NCI-H510A treated with DMSO at 0.1 percent for 48 hours (cell line): ENCODE results near the gene COX19.
"Not testable (repeated sequence)": the region's sequence is repeated elsewhere in the genome, so short reads cannot be mapped to it uniquely, and the experiment has no call there.

Source experiments
- DNase-seq: peaks from one replicate; lab custom pipeline; 2025; lab: John Stamatoyannopoulos, UW

Gene COX19

DNA sequence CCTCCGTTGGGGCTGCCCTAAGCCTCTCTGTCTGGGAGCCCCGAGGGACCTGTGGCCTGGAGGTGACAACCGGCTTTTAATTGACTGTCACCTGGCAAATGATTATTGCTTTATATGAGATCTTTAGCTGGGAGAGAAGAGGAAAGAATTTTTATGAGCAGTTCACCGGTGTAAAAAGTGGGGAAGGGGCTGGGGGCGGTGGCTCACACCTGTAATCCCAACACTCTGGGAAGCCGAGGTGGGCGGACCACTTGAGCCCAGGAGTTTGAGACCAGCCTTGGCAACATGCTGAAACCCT lies 2.6 kb upstream of the COX19 start:
- no peak for DNase-seq

DNA sequence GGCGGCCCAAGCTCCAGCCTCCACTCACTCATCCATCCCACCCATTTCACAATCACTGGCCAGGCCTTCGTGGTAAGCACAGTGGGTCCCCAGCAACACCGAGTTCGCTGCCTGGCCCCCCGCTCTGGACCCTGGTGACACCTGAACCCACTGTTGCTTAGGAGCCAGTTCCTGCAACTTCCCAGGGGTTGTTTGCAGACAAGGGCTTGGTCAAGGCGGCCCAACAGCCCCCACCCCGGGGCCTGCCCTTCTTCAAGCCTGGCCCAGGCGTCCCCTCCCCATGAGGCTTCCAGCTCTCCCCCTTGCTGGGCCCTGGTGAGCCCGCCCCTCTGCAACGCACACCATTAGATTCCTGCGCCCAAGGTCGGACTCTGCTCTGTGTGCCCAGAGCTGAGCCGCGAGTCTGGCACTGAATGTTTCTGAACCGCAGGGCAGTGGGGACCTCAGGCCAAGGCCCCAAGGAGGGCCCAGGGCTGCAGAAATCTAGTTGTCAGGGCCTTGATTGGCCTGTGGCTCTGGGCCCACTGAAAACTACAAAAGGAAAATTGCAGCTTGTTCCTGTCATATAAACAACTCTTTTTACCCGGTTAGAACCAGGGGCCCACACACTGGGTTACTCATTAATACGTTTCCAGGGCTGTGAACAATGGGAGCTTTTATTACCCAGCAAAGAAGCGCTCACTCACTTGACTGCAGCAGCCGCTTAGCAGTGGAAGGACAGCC lies 2.1 kb upstream of the COX19 start:
- no peak for DNase-seq

DNA sequence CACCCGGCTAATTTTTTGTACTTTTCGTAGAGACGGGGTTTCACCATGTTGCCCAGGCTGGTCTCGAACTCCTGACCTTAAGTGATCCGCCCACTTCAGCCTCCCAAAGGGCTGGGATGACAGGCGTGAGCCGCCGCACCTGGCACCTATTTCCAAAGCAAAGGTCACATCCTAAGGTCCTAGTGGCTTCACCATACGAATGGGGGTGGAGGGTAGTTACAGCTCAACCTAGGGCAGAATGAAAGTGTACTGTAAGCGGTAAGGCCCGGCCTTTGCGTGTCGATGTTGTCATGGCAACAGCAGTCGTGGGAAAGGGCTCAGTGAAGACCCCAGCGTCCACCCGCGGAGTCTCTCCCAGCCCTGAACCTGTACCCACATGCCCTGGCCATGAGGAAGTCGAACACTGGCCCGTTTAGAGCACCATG lies 1.6 kb upstream of the COX19 start:
- no peak for DNase-seq

DNA sequence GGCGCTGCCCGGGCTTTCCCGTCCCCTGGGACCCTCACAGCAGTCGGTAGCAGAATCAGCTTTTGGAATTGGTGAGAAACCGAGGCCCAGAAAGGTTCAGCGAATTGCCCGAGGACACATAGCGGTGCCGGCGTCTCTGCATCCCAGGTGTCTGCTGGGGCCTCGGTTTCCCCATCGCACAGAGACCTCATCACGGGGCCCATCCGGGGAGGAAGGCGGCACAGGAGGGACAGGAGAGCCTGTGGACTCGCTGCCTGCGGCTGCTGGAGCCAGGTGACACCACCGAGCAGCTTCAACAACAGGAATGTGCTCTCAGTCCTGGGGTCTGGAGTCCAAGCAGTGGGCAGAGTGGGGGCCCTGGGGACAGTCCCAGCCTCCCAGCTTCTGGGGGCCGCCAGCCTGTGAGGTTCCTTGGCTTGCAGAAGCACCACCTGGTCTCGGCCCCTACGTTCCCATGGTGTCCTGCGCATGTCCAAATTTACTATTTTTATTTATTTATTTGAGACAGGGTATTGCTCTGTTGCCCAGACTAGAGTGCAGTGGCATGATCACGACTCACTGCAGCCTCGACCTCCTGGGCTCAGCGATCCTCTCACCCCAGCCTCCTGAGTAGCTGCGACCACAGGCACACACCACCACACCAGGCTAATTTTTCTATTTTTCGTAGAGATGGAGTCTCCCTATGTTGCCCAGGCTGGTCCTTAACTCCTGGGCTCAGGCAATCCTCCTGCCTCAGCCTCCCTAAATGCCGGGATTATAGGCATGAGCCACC lies 539 bp upstream of the COX19 start:
- no peak for DNase-seq

DNA sequence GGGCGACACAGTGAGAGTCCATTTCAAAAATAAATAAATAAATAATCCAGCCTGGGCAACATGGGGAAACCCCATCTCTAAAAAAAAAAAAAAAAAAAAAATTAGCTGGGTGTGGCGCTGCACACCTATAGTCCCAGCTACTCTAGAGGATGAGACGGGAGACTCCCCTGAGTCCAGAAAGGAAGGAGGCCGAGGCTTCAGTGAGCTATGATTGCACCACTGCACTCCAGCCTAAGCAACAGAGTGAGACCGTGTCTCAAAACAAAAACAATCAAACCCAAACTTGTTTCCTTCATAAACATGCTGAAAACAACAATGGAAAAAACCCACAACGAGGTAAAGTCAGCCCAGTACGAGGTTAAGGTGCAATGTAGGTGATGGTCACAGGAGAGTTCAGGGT lies 1.2 kb downstream of the COX19 start:
- no peak for DNase-seq

DNA sequence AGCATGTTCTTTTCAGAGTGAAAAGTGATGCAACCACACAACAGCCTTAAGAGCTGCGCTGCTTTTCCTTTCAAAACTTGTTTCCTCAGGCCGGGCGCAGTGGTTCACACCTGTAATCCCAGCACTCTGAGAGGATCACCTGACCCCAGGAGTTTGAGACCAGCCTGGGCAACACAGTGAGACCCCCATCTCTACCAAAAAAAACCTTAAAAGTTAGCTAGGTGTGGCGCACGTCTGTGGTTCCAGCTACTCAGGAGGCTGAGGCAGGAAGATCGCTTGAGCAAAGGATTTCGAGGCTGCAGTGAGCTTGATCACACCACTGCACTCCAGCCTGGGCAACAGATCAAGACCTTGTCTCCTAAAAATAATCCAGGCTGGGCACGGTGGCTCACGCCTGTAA lies 2.0 kb downstream of the COX19 start:
- no peak for DNase-seq

DNA sequence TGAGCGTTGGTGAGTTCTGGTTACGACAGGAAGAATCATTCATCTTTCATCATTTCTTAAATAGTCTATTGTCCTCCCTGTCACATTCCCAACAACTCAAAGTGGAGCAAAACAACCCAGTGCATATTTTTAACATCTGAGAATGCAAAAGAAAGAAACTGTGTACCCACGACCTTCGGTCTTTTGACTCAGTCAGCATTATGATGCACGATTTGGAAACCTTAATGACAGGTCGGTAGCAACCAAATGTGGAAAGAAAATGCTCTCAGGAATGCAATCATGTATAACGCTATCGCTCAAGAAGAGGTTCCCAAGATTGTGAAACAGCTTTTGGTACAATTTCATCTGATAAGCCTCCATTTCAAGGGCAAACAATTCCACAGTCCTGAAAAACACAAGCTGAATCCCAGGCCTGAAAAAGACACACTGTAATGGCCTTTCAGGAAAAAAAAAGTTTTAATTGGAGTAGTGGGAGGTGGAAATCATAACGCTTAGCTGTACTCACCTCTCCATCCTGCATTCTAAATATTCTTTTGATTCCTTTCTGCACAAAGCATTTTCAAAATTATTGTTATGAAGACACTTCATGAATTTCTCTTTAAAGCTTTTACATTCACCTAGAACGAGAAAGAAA lies 2.6 kb downstream of the COX19 start:
- no peak for DNase-seq

DNA sequence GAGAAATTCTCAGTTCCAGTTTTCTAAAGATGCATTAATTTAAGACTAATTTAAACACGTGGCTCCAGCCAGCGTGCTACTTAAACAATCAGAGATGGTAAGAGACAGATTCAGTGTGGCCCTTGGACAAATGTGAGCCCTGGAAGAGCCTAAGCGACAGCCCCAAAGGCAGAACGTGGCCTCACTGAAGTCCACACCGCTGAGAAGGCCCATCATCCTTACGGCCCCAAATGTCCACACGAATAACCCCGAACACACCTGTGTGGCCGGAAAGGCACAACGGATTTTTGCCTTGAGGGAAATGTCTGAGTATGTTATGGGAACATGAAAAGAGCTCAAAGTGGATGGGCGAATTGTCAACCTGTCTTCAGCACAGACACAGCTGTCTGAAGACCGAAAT lies 3.2 kb downstream of the COX19 start:
- no peak for DNase-seq

DNA sequence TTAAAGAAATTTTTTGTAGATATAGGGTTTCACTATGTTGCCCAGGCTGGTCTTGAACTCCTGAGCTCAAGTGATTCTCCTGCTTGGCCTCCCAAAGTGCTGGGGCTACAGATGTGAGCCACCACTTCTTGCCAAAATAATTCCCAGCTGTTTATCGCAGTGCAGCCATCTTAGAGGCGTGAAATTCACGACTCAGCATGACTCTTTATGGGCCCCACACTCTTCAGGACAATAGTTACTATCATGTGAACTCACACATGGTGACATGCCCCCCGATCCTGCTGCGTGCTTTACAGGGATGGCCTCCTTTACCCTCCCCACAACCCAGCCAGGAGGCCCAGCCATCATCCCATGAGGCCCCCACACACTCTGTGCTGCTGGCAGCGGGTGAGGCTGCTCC lies 4.6 kb downstream of the COX19 start:
- no peak for DNase-seq

DNA sequence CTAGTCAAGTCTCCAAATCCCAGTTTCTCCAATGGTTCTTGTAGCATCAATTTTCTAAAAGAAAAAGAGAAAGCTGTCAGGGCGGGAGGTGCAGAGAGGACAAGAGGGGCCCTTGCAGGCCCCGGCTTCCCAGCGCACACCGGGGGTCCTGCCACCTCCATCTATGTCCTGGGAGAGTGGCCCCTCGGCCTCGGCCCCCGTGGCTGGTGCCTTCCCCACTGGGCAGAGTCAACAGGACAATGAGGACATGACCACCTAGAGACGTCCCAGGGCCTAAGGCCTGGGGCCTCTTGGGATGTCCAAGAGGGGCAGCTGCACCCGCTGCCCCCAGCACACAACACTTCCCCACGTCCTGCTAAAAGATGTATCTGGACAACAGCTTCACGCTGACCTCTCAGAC lies 5.9 kb downstream of the COX19 start:
- no peak for DNase-seq

DNA sequence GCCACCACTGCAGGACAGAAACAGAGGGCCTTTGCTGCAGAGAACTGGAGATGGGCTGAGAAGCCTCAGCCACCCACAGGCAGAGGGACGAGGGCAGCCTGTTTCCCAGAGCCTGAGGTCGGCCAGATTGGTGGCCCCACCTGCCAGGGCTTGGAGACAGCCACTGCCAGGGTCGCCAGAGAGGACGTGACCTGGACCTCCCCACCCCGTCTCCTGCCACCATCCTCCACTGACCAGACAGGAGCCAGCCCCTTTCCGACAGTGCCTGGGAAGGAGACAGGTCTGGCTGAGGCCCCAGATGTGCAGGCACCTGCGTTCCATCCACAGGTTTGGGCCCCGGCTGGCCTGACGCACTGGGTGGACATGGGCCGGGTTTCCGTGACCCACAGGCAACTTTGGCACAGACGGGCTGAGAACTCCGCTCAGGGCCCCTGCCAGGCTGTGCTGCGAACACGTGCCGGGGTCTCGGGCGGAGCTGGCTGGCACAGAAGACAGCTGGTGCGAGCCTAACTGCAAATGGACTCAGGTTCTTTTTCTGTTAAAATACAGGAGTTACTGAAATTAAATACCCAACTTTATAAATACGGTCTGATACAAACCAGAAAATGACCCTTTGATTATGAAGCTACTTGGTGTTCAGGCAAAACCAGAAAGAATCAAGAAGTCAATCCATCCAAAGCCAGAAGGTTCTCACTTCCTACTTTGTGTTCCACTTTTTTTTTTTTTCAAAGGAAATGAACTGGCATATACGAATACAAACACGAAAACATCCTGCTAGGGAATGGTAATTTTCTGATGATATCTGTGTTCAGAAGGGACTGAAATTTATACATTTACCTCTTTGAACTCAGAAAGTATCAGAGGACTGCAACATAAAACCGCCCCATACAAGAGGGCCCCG lies 6.9 kb downstream of the COX19 start:
- DNase-seq, result no peak

DNA sequence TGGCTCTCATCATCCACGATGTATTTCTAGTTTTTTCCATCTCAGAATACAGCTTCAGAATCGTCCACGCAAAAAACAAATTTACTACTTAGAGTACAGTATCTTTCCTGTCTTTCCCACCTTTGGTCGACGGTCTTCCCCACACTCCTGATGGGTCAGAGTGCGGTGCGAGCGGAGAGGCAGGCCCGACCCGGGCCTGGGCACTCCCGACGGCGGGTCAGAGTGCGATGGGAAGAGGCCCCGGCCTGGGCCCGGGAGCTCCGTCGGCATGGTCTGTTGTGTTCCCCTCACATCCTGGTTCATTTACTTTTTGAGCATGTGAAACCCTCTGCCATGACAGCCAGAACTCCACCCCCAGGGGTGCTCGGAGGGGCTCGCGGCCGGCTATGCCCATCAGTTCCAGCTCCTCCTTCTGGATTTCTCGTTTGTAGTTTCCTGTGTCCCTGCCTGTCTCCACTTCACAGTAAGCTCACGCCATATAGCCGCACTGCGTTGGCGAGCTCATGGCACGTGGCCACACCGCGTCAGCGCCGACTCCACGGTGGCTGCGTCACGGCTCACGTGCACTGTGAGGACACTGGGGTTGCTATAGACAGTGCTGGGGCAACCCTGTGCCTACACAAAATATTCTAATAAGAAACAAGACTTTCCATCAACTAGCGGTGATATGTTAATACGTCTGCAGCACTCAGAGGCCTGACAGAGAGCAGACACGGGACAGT lies 7.8 kb downstream of the COX19 start:
- no peak for DNase-seq

DNA sequence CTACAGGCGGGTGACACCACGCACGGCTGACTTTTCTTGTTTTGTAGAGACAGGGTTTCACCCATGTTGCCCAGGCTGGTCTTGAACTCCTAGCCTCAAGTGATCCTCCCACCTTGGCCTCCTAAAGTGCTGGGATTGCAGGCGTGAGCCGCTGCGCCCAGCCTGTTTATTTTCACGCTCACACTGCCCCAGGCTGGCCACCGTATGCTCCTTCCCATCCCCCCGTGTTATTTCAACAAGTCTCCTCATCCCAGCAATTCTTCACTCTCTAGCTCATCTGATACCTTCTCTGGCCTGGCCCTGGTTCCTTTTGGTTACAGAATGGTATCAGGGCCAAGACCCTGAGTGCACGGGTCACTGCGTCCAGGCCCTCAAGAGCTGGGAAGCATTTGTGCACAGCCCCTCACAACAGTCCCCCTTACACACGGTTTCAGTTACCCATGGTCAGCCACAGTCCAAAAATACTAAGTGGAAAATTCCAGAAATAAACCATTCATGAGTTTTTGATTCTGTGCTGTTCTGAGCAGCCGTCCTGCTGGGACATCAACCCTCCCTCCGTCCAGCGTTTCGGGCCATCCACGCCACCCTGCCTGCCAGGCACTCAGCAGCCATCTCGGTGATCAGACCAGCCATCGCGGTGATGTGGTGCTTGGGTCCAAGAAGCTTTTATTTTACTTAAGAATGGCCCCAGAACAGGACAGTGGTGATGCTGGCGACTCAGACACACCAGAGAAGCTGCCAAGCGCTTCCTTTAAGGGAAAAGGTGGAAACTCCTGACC lies 8.9 kb downstream of the COX19 start:
- no peak for DNase-seq

DNA sequence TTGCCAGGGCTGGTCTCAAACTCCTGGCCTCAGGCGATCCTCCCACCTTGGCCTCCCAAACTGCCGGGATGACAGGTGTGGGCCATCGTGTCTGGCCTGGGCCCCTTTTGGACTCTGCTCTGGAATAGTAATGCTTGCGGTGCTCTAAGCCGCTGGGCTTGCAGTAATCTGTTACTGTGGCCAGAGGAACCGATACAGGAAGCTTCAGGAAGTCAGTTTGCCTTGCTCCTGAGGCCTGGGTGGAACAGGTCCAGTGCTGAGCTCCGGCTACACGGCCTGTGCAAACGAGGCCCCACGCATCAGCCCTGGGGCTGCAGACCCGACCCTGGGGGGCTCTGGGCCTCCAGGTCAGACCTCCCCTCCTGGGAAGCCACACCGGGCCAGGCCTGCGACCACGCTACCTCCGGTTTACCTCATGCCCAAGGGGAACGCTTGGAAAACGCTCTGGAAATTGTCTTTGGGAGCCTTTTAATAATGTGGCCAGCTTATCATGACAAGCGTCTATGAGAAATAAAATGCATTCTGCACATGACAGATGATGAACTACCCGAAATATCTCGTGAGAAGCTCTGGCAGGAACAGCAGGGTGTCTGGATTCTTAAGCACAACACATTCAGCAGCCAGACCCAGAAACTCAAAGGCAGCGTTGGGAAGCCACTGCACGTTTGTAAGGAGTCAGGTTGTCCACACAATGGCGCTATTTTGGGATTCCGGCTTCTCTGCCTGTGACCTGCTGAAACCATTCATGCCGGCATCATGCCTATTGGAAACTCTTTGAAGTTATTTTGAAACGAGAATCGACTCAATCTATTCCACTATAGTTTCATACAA lies 10.7 kb downstream of the COX19 start:
- DNase-seq, result no peak

DNA sequence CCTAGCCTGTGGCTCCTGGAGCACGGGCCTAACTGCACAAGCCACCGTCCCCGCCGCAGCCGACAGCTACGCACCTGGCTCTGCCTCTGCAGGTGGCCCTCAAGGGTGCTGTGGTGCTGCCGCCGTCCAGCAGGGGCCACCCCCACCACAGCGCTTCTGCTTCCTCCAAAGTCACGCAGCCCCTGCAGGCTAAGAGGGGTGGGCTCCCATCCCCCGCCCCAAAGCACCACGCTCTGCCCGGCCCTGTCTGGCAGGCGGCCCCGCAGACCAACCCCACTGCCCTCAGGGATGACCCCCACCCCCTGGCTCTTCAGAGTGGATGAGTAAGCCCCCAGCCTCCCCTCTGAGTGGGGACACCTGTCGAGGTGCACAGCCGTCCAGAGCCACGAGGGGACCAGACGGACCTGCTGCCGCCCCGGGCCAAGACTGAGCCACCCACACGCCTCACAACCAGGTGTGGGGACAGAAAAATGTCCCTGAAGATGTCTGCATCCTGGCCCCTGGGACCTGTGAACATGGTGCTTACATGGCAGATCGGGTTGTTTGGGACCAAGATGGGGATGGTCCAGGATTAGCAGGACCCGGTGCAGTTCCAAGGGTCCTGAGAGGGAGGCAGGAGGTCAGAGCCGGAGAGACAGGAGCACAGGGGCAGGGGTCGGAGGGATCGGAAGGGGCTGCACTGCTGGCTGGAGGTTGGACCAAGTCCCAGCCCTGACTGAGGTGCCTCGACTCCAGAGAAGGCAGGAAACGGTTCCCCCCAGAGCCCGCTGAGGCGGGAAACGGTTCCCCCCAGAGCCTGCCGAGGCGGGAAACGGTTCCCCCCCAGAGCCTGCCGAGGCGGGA lies 11.9 kb downstream of the COX19 start:
- no peak for DNase-seq

DNA sequence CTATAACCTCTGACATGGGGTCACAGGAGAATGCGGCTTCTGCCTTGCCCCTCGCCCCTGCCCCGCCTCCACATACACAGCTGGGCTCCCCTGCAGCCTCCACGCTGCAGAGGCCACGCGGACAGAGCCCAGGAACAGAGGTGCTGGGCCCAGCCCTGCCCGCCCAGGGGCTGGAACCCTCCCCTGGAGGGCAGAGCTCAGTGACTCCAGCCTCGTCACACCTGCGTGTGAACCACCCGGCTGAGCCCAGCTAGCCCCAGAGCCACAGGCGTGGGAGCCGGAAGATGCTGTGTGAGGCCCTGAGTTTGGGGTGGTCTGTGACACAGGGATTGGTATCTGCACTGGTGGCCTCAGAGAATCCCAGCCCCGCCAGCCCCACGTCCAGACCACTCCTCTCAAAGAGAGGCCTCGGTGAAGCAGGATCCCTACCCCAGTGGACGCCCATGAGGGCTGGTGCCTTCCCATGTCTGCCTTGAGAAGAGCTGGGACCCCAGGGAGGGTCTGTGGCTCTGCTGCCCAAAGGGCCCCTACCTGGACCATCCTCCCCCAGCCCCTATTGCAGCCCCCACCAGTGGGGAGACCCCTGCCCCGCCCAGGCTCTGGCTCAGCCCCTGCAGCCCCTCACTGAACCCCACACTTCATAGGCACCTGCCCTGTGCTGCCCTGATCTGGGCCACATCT lies 12.8 kb downstream of the COX19 start:
- DNase-seq, result no peak

DNA sequence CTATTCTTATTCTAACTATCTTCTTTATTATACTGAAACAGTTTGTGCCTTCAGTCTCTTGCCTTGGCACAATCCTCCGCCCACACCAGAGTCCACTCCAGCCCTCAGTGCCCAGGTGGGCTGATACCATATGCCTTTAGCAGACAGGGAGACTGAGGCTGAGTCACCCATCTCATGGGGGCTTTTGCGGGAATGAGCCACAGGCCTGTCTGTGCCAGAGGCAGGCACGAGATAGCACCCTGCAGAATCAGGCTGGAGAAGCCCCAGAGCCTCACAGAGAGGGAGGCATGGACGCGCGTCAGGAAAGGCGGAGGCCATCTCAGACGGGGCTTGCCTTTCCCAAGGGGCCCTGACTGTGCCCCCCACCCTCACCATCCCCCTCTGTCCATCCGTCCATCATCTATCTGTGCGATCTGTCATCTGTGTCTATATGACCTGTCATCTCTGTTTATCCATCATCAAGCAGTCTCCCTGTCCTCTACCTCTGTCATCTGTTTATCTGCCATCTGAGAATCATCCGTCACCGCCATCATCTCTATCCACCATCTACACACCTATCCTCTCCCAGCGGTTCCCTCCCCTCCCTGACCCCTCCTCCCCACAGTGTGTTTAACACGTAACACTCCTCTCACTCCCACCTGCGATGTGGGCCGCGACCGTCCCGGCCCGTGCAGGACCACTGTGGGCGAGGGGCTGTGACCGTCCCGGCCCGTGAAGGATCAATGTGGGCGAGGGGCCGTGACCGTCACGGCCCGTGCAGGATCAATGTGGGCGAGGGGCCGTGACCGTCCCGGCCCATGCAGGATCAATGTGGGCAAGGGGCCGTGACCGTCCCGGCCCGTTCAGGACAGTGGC lies 13.6 kb downstream of the COX19 start:
- DNase-seq, result no peak

DNA sequence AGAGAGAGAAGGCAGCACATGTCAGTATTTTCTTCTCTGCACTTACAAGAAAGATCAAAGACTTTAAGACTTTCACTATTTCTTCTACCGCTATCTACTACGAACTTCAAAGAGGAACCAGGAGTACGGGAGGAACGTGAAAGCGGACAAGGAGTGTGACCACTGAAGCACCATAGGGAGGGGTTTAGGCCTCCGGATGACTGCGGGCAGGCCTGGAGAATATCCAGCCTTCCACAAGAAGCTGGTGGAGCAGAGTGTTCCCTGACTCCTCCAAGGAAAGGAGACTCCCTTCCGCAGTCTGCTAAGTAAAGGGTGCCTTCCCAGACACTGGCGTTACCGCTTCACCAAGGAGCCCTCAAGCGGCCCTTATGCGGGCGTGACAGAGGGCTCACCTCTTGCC lies 14.4 kb downstream of the COX19 start:
- DNase-seq, result not testable (repeated sequence)
